Skeletal muscle tissue (tissue), 4 donors: ENCODE measurements around the gene PLEKHB2. TPM values are rescaled to one million over a fixed set of nuclear protein-coding genes. Genes with fewer than 3 reads are reported as not detected.
"Not testable (repeated sequence)": the region's sequence is repeated elsewhere in the genome, so short reads cannot be mapped to it uniquely, and the experiment has no call there.

Experiments used
- H3K27ac ChIP-seq: one replicate; pipeline ENCODE4 v1.7.0; 2013; ENCODE audit warnings: mild to moderate bottlenecking, low read depth, low read length, inconsistent platforms
- H3K27me3 ChIP-seq, 3 donors: one replicate each; pipeline ENCODE4 v1.7.0; 2013; ENCODE audit warnings: low read length in 3 of 3; ENCODE audit not compliant: control insufficient read depth in 3 of 3, insufficient read depth in 3 of 3
- H3K36me3 ChIP-seq, 3 donors: one replicate each; pipeline ENCODE4 v1.7.0; 2013; ENCODE audit warnings: low read length in 3 of 3; ENCODE audit not compliant: control insufficient read depth in 3 of 3, insufficient read depth in 3 of 3
- H3K4me1 ChIP-seq, 3 donors: one replicate each; pipeline ENCODE4 v1.7.0; 2013; ENCODE audit warnings: low read length in 3 of 3, mild to moderate bottlenecking in 3 of 3; ENCODE audit not compliant: control insufficient read depth in 3 of 3, insufficient read depth in 3 of 3
- H3K4me3 ChIP-seq, 3 donors: one replicate each; pipeline ENCODE4 v1.7.0; 2013; ENCODE audit warnings: low read length in 3 of 3
- H3K9ac ChIP-seq, 3 donors: one replicate each; pipeline ENCODE4 v1.7.0; 2013; ENCODE audit warnings: low read length in 3 of 3, mild to moderate bottlenecking in 3 of 3, moderate library complexity in 2 of 3, low read depth in 1 of 3
- H3K9me3 ChIP-seq, 3 donors: one replicate each; pipeline ENCODE4 v1.7.0; 2013; ENCODE audit warnings: low read length in 3 of 3; ENCODE audit not compliant: control insufficient read depth in 3 of 3
- total RNA-seq: library from RNA; depleted of rRNA; stranded (reverse); fragments of >200 nt; gene quantifications from one replicate; pipeline ENCODE4 v1.2.3, GENCODE V29; 2014
- donor health status: Osteomylitis.

Gene PLEKHB2
- total RNA-seq, 1 donor from 2014 or later: 46.4 TPM

DNA sequence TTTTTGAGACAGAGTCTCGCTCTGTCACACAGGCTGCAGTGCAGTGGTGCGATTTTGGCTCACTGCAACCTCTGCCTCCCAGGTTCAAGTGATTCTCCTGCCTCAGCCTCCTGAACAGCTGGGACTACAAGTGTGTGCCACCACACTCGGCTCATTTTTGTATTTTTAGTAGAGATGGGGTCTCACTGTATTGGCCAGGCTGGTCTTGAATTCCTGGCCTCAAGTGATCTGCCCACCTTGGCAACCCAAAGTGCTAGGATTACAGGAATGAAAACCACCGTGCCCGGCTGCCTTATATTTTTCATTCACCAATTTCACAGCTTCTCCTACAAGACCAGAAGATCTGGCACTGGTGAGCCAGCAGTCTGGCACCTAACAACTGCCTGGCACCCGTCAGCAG lies 37.0 kb upstream of the PLEKHB2 start:
- not testable (repeated sequence) for H3K9ac ChIP-seq, H3K4me3 ChIP-seq, H3K9me3 ChIP-seq, H3K27me3 ChIP-seq, H3K27ac ChIP-seq
- Histone ChIP-seq H3K4me1 (peaks cover 11 to 35% (median 24%) of the 10 kb centered on the region in 3 donors), H3K36me3 (peaks cover 0 to 11% (median 8%) of the 10 kb centered on the region in 3 donors)

DNA sequence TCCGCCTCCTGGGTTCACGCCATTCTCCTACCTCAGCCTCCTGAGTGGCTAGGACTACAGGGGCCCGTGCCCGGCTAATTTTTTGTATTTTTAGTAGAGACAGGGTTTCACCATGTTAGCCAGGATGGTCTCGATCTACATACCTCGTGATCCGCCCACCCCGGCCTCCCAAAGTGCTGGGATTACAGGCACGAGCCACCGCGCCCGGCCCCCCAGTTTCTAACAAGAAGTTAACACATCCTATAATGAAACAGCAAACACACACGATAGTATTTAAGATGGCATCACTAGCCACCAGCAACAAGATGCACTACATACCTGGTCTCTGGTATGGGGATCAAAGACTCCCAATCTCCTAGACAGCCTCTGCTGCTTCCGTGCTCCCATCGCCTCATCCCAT lies 29.6 kb upstream of the PLEKHB2 start:
- peaks cover 20 to 30% (median 27%) of the 10 kb centered on the region in 3 donors for H3K4me1 ChIP-seq
- not testable (repeated sequence) for H3K27ac ChIP-seq, H3K4me3 ChIP-seq, H3K9me3 ChIP-seq, H3K27me3 ChIP-seq, H3K9ac ChIP-seq
- peaks cover 16 to 45% (median 40%) of the 10 kb centered on the region in 3 donors for H3K36me3 ChIP-seq

GRCh38 chr2:131076707-131077106 lies 28.4 kb upstream of the PLEKHB2 start:
- peaks cover 16 to 30% (median 27%) of the 10 kb centered on the region in 3 donors for H3K4me1 ChIP-seq
- no peaks in the 10 kb centered on the region for H3K9me3 ChIP-seq
- no peak overlapping the region for H3K27ac ChIP-seq
- no peak overlapping the region for H3K9ac ChIP-seq
- H3K4me3 ChIP-seq: no peak overlapping the region
- H3K36me3 ChIP-seq: peaks cover 17 to 45% (median 43%) of the 10 kb centered on the region in 3 donors
- H3K27me3 ChIP-seq: no peaks in the 10 kb centered on the region

- H3K4me3 ChIP-seq: no peak overlapping the region
- H3K27ac ChIP-seq: no peak overlapping the region
- H3K9ac ChIP-seq: no peak overlapping the region
- H3K9me3 ChIP-seq: no peaks in the 10 kb centered on the region
- peaks cover 21 to 48% (median 47%) of the 10 kb centered on the region in 3 donors for H3K36me3 ChIP-seq
- peaks cover 18 to 30% (median 27%) of the 10 kb centered on the region in 3 donors for H3K4me1 ChIP-seq
- no peaks in the 10 kb centered on the region for H3K27me3 ChIP-seq
These were observed 27.8 kb upstream of the PLEKHB2 start for GRCh38 chr2:131077182-131077846.

- Histone ChIP-seq H3K9ac (no peak overlapping the region), H3K27ac (no peak overlapping the region), H3K36me3 (peaks cover 21 to 48% (median 47%) of the 10 kb centered on the region in 3 donors), H3K9me3 (no peaks in the 10 kb centered on the region), H3K4me1 (peaks cover 19 to 32% (median 27%) of the 10 kb centered on the region in 3 donors), H3K4me3 (no peak overlapping the region), H3K27me3 (no peaks in the 10 kb centered on the region)
These were observed 27.2 kb upstream of the PLEKHB2 start for GRCh38 chr2:131077966-131078365.

DNA sequence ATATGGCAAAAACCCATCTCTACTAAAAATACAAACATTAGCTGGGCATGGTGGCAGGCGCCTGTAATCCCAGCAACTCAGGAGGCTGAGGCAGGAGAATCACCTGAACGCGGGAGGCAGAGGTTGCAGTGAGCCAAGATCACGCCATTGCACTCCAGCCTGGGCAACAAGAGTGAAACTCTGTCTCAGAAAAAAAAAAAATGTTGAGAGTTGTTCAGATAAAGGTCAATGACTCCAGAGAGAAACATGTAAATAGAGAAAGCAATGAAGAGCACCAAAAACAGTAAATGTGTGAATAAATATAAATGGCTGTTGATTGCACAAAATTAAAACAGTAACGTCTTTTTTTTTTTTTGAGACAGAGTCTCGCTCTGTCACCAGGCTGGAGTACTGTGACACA lies 25.2 kb upstream of the PLEKHB2 start:
- H3K27ac ChIP-seq: not testable (repeated sequence)
- H3K4me1 ChIP-seq: peaks cover 13 to 27% (median 19%) of the 10 kb centered on the region in 3 donors
- H3K36me3 ChIP-seq: peaks cover 21 to 43% (median 40%) of the 10 kb centered on the region in 3 donors

DNA sequence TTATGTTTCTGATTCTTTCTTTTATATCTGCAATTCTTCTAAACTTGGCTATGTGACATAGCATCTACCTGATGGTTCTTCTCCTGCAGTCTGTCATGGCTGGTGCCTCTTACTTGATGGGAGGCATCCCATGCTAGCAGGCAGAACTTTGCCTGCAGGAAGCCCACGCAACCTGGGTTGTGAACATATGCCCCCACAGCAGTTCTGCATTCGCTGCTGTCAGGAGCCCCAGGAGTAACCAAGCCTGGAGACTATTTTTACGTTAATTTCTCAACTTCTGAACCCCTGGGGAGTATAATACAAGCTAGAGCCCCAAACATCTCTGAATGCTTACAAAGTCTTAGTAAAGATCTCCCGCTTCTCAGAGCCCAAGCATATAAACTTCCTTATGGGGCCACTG lies 23.9 kb upstream of the PLEKHB2 start:
- Histone ChIP-seq H3K36me3 (peaks cover 17 to 38% (median 35%) of the 10 kb centered on the region in 3 donors), H3K9me3 (no peaks in the 10 kb centered on the region), H3K27ac (no peak overlapping the region), H3K9ac (no peak overlapping the region), H3K4me1 (peaks cover 18 to 25% (median 18%) of the 10 kb centered on the region in 3 donors), H3K27me3 (no peaks in the 10 kb centered on the region), H3K4me3 (no peak overlapping the region)

More for the DNA sequence above, 25.2 kb upstream of the PLEKHB2 start:
- not testable (repeated sequence) for H3K9me3 ChIP-seq, H3K9ac ChIP-seq, H3K4me3 ChIP-seq, H3K27me3 ChIP-seq

- H3K27me3 ChIP-seq: no peaks in the 10 kb centered on the region
- H3K9ac ChIP-seq: peak overlapping the region; percentile 29 to 33 (median 30)
- no peaks in the 10 kb centered on the region for H3K9me3 ChIP-seq
- H3K4me3 ChIP-seq: no peak overlapping the region
- H3K27ac ChIP-seq: no peak overlapping the region
- peaks cover 6 to 11% (median 10%) of the 10 kb centered on the region in 3 donors for H3K4me1 ChIP-seq
- peaks cover 22 to 28% (median 22%) of the 10 kb centered on the region in 3 donors for H3K36me3 ChIP-seq
These were observed 19.5 kb upstream of the PLEKHB2 start for GRCh38 chr2:131085646-131086045.

DNA sequence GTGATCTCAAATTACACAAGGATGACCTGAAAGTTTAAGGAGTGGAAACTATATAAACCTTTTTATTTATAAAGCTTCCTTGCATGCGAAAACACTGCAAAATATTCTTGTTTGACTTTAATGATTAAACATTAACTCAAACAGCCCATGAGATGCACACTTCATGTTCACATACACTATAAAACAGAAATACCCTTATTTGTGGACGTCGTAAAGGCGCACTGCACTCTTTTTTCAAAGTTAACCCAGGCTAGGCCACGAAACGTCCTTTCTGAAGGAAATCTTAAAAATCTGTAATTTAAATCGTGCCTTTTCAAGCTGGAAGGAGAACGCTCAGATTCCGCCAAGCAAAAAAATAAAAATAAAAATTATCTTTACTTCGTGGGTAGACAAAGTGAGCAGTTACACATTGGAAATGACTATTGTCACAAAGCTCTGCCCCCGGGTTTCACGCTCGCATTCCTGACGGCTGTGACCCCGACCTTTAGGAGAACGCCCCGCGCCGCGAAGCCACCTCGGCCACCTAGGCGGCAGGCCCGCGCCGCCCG lies 12.6 kb upstream of the PLEKHB2 start:
- peak overlapping the region; percentile 77 to 83 (median 79) for H3K4me3 ChIP-seq
- no peaks in the 10 kb centered on the region for H3K9me3 ChIP-seq
- H3K9ac ChIP-seq: peak overlapping the region; percentile 88 to 97 (median 94)
- no peaks in the 10 kb centered on the region for H3K27me3 ChIP-seq
- H3K36me3 ChIP-seq: peaks cover 7 to 14% (median 11%) of the 10 kb centered on the region in 3 donors
- peak overlapping the region; percentile 95 for H3K27ac ChIP-seq
- H3K4me1 ChIP-seq: peaks cover 0 to 11% (median 4%) of the 10 kb centered on the region in 3 donors

DNA sequence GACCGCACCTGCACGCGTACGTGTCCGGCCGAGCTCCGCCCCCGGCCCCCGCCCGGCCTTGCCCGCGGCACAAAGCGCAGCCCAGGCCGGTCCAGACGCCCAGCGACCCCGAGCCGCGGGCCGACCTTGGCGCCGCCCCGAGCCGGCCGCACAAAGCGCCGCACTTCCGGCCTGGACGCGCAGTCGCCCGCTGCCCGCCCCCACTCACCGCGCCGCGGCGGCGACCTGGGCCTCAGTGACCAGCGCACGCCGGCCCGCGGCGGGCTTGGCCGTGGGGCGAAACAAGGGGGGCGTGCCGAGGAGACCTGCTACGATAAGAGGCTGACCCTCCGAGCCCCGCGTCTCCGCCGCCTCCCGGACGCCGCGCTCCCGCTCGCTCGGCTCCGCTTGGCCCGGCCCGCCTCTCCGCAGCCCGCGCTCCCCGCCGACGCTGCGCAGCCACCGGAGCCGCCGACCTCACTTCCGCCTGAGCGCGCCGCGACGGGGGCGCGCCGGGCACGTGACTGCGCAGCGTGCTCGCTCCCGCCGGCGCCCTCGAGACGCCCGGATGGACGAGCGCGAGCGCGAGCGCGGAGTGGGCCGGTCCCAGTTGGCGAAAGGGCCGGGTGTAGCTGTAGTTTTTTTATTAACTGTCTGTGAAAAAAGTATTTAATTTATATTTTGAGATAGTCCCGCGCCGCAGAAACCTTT lies 12.0 kb upstream of the PLEKHB2 start, which contains the start of gene FAM168B:
FAM168B (minus strand) TSS at position 455 of the 690 bp plus-strand sequence. CDS start 10,814 bp downstream, outside the sequence.
- Histone ChIP-seq H3K36me3 (peaks cover under 1 to 8% (median 5%) of the 10 kb centered on the region in 3 donors), H3K4me3 (peak within 1 kb of the TSS; percentile 77 to 83 (median 79)), H3K27me3 (no peaks in the 10 kb centered on the region), H3K9ac (peak within 1 kb of the TSS; percentile 90 to 97 (median 94)), H3K4me1 (peaks cover 0 to 11% (median 4%) of the 10 kb centered on the region in 3 donors), H3K27ac (peak within 1 kb of the TSS; percentile 95), H3K9me3 (no peaks in the 10 kb centered on the region)
